Gastrocnemius medialis (tissue), 4 donors: ENCODE measurements around the gene CCDC87. TPM values are rescaled to one million over a fixed set of nuclear protein-coding genes. Genes with fewer than 3 reads are reported as not detected.

Experiments
- ATAC-seq, 2 donors: fragments of 150-250 bp; one replicate each; pipeline ENCODE4 v1.9.1; 2016
- DNase-seq, 2 donors: peaks; one replicate each; pipeline ENCODE4 v3.0.0-alpha.2; 2019
- H3K27ac ChIP-seq, 4 donors: fragments of 200-600 bp; sonication (generic); 1 replicate in 1 of 4; 2 replicates in 3 of 4; pipeline ENCODE4 v1.5.1; 2016 to 2018; ENCODE audit warnings: mild to moderate bottlenecking in 2 of 4, moderate library complexity in 1 of 4
- H3K27me3 ChIP-seq, 3 donors: fragments of 200-600 bp; sonication (generic) in 2 of 3; 1 replicate in 1 of 3; 2 replicates in 2 of 3; pipeline versions ENCODE4 v1.5.1 to v1.6.0; 2016 to 2019; ENCODE audit warnings: mild to moderate bottlenecking in 1 of 3, moderate library complexity in 1 of 3
- H3K36me3 ChIP-seq, 2 donors: fragments of 200-600 bp; sonication (generic) in 1 of 2; one replicate each; pipeline ENCODE4 v1.5.1; 2017 to 2018
- H3K4me1 ChIP-seq, 2 donors: fragments of 200-600 bp; sonication (generic) in 1 of 2; one replicate each; pipeline ENCODE4 v1.5.1; 2016 to 2017; ENCODE audit warnings: mild to moderate bottlenecking in 2 of 2
- H3K4me3 ChIP-seq, 4 donors: fragments of 200-600 bp; sonication (generic) in 3 of 4; 1 replicate in 1 of 4; 2 replicates in 3 of 4; pipeline ENCODE4 v1.5.1; 2016 to 2019; ENCODE audit warnings: mild to moderate bottlenecking in 2 of 4
- H3K9me3 ChIP-seq, 3 donors: fragments of 200-600 bp; sonication (generic) in 2 of 3; 1 replicate in 1 of 3; 2 replicates in 2 of 3; pipeline ENCODE4 v1.5.1; 2016 to 2019
- CTCF ChIP-seq, 5 experiments: fragments of 450-650 bp in 3 of 5; fragments of 200-600 bp in 2 of 5; sonication (generic) in 2 of 5; IDR thresholded peaks in 4 of 5; conservative IDR thresholded peaks in 1 of 5; 1 replicate in 4 of 5; 2 replicates in 1 of 5; pipeline ENCODE4 v1.5.1; 2016 to 2019; ENCODE audit warnings: antibody characterized with exemption in 5 of 5, mild to moderate bottlenecking in 3 of 5, moderate library complexity in 3 of 5
- POLR2A ChIP-seq, 2 donors: fragments of 450-650 bp; IDR thresholded peaks; one replicate each; pipeline ENCODE4 v1.6.1; 2017; ENCODE audit warnings: antibody characterized with exemption in 2 of 2, mild to moderate bottlenecking in 2 of 2, moderate library complexity in 2 of 2
- in situ Hi-C, 4 donors: fragments of 200-750 bp; cut with MboI; loops; one replicate each; pipeline versions ENCODE4 v1.15.0 to v1.8.0; 2017; ENCODE audit warnings: low sequenced_read_pairs in 4 of 4
- intact Hi-C: fragments of 100-400 bp; cut with DNase I; formaldehyde crosslinking; loops from one replicate; pipeline ENCODE4 v1.15.1; 2023; ENCODE audit warnings: low total_unique reads
- total RNA-seq, 4 donors: library from RNA; depleted of rRNA; stranded (reverse); fragments of >200 nt; gene quantifications; one replicate each; pipeline versions ENCODE4 v1.1.0 to v1.2.3, GENCODE V29; 2016

Gene CCDC87
- total RNA-seq, 4 donors from 2014 or later, result 0.13 to 0.41 TPM; not detected in 2

- Histone ChIP-seq H3K27me3 (no peaks in the 10 kb centered on the region), H3K4me1 (peaks cover 4 to 9% of the 10 kb centered on the region in 2 donors), H3K9me3 (no peaks in the 10 kb centered on the region), H3K27ac (peak overlapping the region in 3 of 4 donors; percentile 1 to 13 (median 8)), H3K4me3 (no peak overlapping the region), H3K36me3 (peaks cover 0 to 19% of the 10 kb centered on the region in 2 donors)
- TF ChIP-seq CTCF (IDR thresholded peaks at IDR 0.05 in 4 of 5, conservative IDR thresholded peaks at IDR 0.05 in 1 of 5) (no peak), POLR2A (IDR thresholded peaks at IDR 0.05) (no peak)
- intact Hi-C loops, result no loop called here
- DNase-seq, result no peak
- peak in 1 of 2 donors; percentile 51 for ATAC-seq
- in situ Hi-C loops, result no loop called here
These were observed 39.0 kb upstream of the CCDC87 start for GRCh38 chr11:66631883-66632282.

GRCh38 chr11:66629356-66629755 lies 36.5 kb upstream of the CCDC87 start:
- H3K4me1 ChIP-seq, result peaks cover 4 to 8% of the 10 kb centered on the region in 2 donors
- no peaks in the 10 kb centered on the region for H3K9me3 ChIP-seq
- no peak overlapping the region for H3K27ac ChIP-seq
- no peaks in the 10 kb centered on the region for H3K27me3 ChIP-seq
- in situ Hi-C loops, result no loop called here
- H3K4me3 ChIP-seq, result no peak overlapping the region
- intact Hi-C loops, result no loop called here
- ATAC-seq (no peak), DNase-seq (no peak)
- TF ChIP-seq CTCF (IDR thresholded peaks at IDR 0.05 in 4 of 5, conservative IDR thresholded peaks at IDR 0.05 in 1 of 5), result no peak
- TF ChIP-seq POLR2A (IDR thresholded peaks at IDR 0.05), result no peak
- H3K36me3 ChIP-seq, result peaks cover 0 to 44% of the 10 kb centered on the region in 2 donors

- intact Hi-C loops, result no loop called here
- H3K9me3 ChIP-seq, result no peaks in the 10 kb centered on the region
- peaks cover 0 to 49% of the 10 kb centered on the region in 2 donors for H3K36me3 ChIP-seq
- no peak overlapping the region for H3K4me3 ChIP-seq
- TF ChIP-seq CTCF (IDR thresholded peaks at IDR 0.05 in 4 of 5, conservative IDR thresholded peaks at IDR 0.05 in 1 of 5) (no peak), POLR2A (IDR thresholded peaks at IDR 0.05) (no peak)
- DNase-seq (no peak), ATAC-seq (no peak)
- no peak overlapping the region for H3K27ac ChIP-seq
- peaks cover 7 to 21% of the 10 kb centered on the region in 2 donors for H3K4me1 ChIP-seq
- in situ Hi-C loops, result no loop called here
- no peaks in the 10 kb centered on the region for H3K27me3 ChIP-seq
These were observed 35.3 kb upstream of the CCDC87 start for GRCh38 chr11:66628061-66628603.

- H3K4me3 ChIP-seq, result no peak overlapping the region
- H3K27ac ChIP-seq, result no peak overlapping the region
- intact Hi-C loops, result no loop called here
- TF ChIP-seq CTCF (IDR thresholded peaks at IDR 0.05 in 4 of 5, conservative IDR thresholded peaks at IDR 0.05 in 1 of 5) (no peak), POLR2A (IDR thresholded peaks at IDR 0.05) (no peak)
- H3K36me3 ChIP-seq, result peaks cover 0 to 49% of the 10 kb centered on the region in 2 donors
- H3K9me3 ChIP-seq, result no peaks in the 10 kb centered on the region
- in situ Hi-C loops, result no loop called here
- DNase-seq (no peak), ATAC-seq (no peak)
- no peaks in the 10 kb centered on the region for H3K27me3 ChIP-seq
- peaks cover 19 to 33% of the 10 kb centered on the region in 2 donors for H3K4me1 ChIP-seq
These were observed 34.1 kb upstream of the CCDC87 start for GRCh38 chr11:66626926-66627325.

GRCh38 chr11:66626382-66626781 lies 33.5 kb upstream of the CCDC87 start:
- in situ Hi-C loops, result no loop called here

More at GRCh38 chr11:66626382-66626781, 33.5 kb upstream of the CCDC87 start:
- H3K36me3 ChIP-seq, result peaks cover 0 to 49% of the 10 kb centered on the region in 2 donors
- intact Hi-C loops, result no loop called here
- no peak overlapping the region for H3K4me3 ChIP-seq
- no peak overlapping the region for H3K27ac ChIP-seq
- TF ChIP-seq POLR2A (IDR thresholded peaks at IDR 0.05) (no peak), CTCF (IDR thresholded peaks at IDR 0.05 in 4 of 5, conservative IDR thresholded peaks at IDR 0.05 in 1 of 5) (no peak)
- no peaks in the 10 kb centered on the region for H3K27me3 ChIP-seq
- DNase-seq (no peak), ATAC-seq (no peak)
- no peaks in the 10 kb centered on the region for H3K9me3 ChIP-seq
- H3K4me1 ChIP-seq, result peaks cover 21 to 34% of the 10 kb centered on the region in 2 donors
